ENCODE results near the gene NKX3-2.

Gene NKX3-2

DNA sequence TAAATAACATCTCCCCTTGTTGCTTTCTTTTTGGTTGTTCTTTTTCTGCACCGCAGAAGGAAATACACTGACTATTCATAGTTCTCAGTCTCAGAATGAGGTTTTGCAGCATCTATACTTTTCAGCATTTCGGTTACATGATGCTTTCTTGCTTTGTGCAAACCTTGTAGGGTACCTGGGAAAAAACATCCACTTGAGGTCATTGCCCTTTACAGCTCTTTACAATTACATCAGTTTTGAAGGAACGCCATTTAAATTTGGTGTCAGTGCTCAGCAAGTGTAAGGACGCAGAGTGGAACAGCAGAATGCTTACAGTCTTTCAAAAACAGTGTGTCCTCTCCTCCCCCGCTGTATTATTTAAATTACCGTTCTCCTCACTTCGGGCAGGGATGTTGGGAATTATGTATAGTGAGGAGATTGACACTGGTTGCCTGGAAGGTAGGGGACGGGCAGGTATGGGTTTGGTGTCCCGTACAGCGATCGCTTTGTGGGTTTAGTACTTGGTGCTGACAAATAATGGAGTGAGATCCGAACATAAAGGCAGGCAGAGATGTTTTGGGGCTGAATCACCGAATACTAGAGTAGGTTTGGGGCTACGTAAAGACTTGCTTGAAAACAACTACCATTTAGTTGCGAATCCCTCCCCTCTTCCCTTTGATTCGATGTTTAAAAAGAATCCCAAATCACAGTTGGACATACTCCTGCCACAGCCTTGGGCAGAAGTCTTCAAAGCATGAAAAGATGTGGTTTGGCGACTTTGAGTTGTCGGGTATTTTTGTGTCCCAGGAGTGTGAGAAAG, 2.0 kb upstream of the NKX3-2 start:
- in situ Hi-C loops (cut with HindIII; ENCODE audit: low sequenced_read_pairs), result loop anchor here (25.0 kb wide), 1 partner anchor 684 kb away; no protein-coding TSS in a partner anchor

GRCh38 chr4:13545394-13545808, 1.1 kb upstream of the NKX3-2 start:
- in situ Hi-C loops (cut with HindIII; ENCODE audit: low sequenced_read_pairs), result loop anchor here (25.0 kb wide), 1 partner anchor 683 kb away; no protein-coding TSS in a partner anchor

DNA sequence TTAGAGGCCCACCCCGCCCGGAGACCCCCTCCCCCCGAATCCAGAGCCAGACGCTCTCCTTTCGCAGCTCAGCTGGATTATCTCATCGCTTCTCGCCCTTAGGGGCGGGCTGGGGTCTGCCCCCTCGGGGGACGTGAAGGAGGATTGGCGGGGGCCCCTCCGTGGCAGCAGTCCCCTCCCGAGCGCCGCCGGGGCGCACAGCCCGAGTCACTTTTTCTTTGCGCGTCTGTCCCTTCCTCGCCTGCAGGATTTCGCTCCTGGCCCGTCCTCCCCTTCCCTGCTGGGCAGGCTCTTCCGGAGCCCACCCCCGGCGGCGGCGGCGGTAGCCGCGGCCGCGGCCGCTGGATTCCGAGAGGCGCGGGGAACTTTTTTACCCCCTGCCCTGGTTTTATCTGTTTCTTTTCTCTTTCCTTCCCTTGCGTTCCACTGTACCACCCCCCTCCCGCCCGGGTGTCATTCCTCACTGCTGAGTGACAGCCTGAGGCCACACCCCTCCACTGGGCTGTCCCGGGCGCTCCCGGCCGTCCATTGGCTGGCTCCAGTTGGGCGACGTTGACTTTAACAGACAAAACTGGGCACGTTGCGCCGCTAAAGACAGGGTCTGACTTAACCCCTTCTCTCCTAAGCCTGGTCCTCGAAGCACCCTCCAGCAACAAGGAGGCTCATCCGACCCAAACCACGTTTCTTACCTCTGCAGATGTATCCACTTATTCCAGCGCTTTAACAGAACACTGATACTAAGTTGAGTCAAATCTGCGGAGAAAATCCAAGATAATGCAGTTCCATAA, 492 bp upstream of the NKX3-2 start:
- in situ Hi-C loops (cut with HindIII; ENCODE audit: low sequenced_read_pairs), result loop anchor here (25.0 kb wide), 1 partner anchor 682 kb away; no protein-coding TSS in a partner anchor

- in situ Hi-C loops (cut with HindIII; ENCODE audit: low sequenced_read_pairs), result loop anchor here (25.0 kb wide), 1 partner anchor 681 kb away; no protein-coding TSS in a partner anchor
These were observed 1.1 kb downstream of the NKX3-2 start for GRCh38 chr4:13543032-13543838.

GRCh38 chr4:13542577-13543031, 1.7 kb downstream of the NKX3-2 start:
- in situ Hi-C loops (cut with HindIII; ENCODE audit: low sequenced_read_pairs), result loop anchor here (25.0 kb wide), 1 partner anchor 680 kb away; no protein-coding TSS in a partner anchor

- in situ Hi-C loops (cut with HindIII; ENCODE audit: low sequenced_read_pairs), result loop anchor here (25.0 kb wide), 1 partner anchor 680 kb away; no protein-coding TSS in a partner anchor
These were observed 2.4 kb downstream of the NKX3-2 start for GRCh38 chr4:13541720-13542576.

GRCh38 chr4:13541176-13541604, 3.1 kb downstream of the NKX3-2 start:
- in situ Hi-C loops (cut with HindIII; ENCODE audit: low sequenced_read_pairs), result loop anchor here (25.0 kb wide), 1 partner anchor 679 kb away; no protein-coding TSS in a partner anchor

DNA sequence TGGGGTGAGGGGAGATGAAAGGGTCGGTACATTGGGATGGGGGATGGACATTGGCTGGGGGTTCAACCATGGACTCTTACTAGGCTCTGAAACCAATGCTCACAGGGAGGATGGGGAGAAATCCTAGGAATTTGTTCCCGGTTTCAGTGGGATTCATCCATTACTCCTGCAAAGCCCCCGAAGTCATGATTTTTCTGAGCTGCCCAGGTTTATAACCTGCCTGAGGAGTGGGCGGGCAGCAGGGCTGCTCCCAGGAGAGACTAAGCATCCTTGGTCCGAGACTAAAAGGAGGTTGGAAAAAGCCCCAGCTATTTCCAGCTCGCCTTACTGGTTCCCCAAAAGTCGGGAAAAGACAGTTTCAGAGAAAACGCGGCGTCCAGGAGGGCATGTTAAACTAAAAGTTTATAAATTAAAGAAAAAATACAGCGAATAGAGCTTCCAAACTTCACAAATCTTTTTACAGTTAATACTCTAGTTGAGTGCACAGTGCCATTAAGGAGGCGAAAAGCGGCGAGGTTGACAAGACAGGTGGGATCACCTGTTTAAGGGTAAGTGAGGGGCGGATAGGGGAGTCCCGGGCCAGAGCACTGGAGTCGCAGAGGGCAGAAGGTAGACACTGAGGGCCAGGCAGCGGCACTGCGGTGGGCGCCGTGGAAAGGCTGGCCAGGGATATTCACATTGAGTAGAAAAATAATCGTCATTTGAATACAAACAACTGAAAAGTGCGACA, 3.7 kb downstream of the NKX3-2 start:
- in situ Hi-C loops (cut with HindIII; ENCODE audit: low sequenced_read_pairs), result loop anchor here (25.0 kb wide), 1 partner anchor 678 kb away; no protein-coding TSS in a partner anchor

DNA sequence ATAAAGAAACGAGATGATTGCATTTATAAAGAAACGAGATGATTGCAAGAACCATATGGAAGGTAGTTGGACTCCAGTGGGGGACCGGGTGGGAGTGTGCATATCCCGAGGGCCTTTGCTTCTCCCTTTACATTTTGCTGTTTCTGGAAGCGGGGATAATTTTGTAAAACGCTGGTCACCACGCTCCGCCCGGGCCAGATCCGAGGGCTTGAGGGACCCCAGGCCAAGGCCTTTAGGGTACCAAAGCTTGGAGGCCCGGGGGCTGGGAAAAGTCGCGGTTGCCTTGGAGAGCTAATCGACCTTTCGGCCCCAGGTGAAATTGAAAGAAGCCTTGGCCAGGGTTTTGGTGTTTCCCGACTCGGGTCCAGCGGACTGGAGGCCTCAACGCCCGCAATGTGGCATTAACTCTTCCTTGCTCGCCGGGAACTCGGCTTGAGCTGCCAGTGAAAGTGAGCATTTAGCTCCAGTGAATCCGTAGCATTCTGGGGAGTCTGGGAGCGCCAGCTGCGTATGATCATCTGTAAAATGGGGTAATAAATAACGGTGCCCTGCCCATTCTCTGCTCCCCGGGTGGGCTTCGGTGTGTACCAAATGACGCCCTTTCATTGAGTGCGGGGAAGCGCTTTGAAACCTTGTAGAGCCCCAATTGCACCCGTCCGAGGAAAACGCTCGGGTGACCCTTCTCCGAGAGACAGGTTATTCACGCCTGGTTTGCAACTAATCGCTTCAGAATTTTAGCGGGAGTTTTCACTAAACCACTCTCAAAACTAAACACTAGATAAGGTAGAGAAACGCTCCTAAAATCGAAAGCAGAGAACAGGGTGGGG, 4.5 kb downstream of the NKX3-2 start:
- in situ Hi-C loops (cut with HindIII; ENCODE audit: low sequenced_read_pairs), result loop anchor here (25.0 kb wide), 1 partner anchor 678 kb away; no protein-coding TSS in a partner anchor

DNA sequence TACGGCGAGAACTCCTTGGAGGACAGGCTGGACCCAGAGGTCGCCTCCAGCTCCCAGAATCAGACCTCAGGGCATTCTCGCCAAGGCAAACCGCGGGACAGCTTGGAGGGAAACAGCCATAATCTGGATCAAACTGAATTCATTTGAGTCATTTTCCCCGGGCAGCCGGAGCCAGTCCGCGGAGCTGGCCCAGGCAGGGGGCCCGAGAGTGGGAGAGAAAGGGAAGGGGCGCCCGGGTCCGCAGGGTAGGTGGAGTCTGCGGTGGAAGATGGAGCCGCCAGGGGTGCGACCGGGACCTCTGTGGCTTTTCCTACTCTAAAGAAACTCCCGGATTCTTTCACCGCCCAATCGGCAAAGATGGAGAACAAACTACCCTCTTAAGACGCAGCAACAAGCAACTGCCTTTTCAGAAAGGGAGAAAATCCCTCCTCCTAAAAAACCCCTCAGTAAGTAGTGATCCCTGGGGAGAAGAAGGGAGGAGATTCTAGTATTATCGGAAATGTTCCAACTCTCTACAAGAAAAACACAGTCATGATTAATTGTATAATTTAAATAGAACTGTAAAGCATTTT, 5.2 kb downstream of the NKX3-2 start:
- in situ Hi-C loops (cut with HindIII; ENCODE audit: low sequenced_read_pairs), result loop anchor here (25.0 kb wide), 1 partner anchor 677 kb away; no protein-coding TSS in a partner anchor

GRCh38 chr4:13538427-13538973, 5.8 kb downstream of the NKX3-2 start:
- in situ Hi-C loops (cut with HindIII; ENCODE audit: low sequenced_read_pairs), result loop anchor here (25.0 kb wide), 1 partner anchor 676 kb away; no protein-coding TSS in a partner anchor

DNA sequence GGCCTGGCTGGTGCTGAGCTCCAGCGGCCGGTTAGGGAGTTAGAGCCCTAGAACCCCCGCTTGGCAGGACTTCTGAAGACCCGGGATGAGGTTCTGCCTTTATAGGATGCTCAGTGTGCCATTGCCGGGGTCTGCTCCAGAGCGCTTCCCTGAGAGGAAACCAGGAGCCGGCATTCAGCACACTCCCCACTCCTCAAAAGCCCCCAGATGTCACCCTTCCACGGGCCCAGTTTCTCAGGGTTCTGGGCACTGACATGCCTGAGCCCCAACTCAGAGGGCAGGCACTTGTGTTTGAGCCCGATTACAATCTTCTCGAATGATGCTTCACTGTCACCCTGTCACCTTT, 6.5 kb downstream of the NKX3-2 start:
- in situ Hi-C loops (cut with HindIII; ENCODE audit: low sequenced_read_pairs), result loop anchor here (25.0 kb wide), 1 partner anchor 676 kb away; no protein-coding TSS in a partner anchor

DNA sequence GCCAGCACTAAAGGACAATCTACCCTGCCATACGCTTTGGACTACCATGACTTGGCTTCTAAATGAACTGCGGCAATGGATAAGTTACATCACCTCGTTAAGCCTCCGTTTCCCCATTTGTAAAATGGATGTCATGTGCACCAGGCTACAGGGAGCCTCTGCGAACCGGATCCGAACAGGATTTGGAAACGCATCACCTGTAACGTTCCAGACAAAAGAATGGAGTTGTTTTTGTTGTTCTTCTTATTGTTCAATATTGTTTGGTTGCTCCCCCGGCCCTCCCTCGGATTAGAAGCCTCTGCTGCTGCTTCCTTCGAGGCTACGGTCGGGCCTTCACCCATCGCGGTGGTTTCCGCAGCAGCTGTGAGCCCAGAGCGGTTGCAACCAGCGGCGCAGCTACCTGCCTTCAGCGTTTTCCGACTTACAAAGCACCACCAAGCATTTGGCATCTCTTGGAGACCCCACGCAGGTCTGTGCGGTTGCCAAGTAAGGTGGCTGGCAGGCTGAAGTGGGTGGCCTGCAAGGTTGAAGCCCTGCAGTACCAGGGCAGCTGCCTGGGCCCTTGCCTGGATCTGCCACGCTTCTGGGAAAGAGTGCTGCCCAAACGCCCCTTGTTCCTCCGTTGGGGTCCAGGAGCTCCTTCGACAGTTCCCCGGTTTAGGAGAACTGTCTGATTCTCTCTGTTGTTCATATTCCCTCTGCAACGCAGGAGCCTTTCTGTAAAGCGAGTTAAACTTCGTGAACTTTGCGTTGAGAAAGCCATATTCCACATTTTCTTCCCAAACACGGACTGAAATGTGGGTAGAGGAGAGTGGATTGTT, 7.1 kb downstream of the NKX3-2 start:
- in situ Hi-C loops (cut with HindIII; ENCODE audit: low sequenced_read_pairs), result loop anchor here (25.0 kb wide), 1 partner anchor 675 kb away; no protein-coding TSS in a partner anchor

GRCh38 chr4:13536607-13537006, 7.7 kb downstream of the NKX3-2 start:
- in situ Hi-C loops (cut with HindIII; ENCODE audit: low sequenced_read_pairs), result loop anchor here (25.0 kb wide), 1 partner anchor 674 kb away; no protein-coding TSS in a partner anchor

- in situ Hi-C loops (cut with HindIII; ENCODE audit: low sequenced_read_pairs), result loop anchor here (25.0 kb wide), 1 partner anchor 674 kb away; no protein-coding TSS in a partner anchor
These were observed 8.5 kb downstream of the NKX3-2 start for GRCh38 chr4:13535708-13536361.
